CD4-positive, alpha-beta T cell treated with Interleukin-6 at 100 ng/mL for 8 hours (primary cell): Measurements from ENCODE around the gene C5orf22.

Source experiments
- DNase-seq: peaks from one replicate; pipeline ENCODE4 v3.0.0-alpha.2; 2020; ENCODE audit warnings: mixed read lengths, low spot score

C5orf22 gene

GRCh38 chr5:31604644-31605043, 72.5 kb downstream of the C5orf22 start:
- DNase-seq: no peak
